Activated CD8-positive, alpha-beta T cell treated with anti-CD3 and anti-CD28 coated beads for 36 hours (primary cell): ENCODE data around the gene TTLL5. TPM values are rescaled to one million over a fixed set of nuclear protein-coding genes. Genes with fewer than 3 reads are reported as not detected.

Experiments used
- ATAC-seq: fragments of 200-7000 bp; cut with Tn5 transposase; one replicate; pipeline ENCODE4 v1.10.0; 2021; ENCODE audit warnings: mild to moderate bottlenecking, moderate library complexity
- CTCF ChIA-PET: fragments of 350-600 bp; sonication (Branson Sonifier 250); formaldehyde crosslinking; loops from one replicate; lab custom pipeline; 2021; ENCODE audit warnings: antibody characterized with exemption; lab: Charles Lee
- POLR2A ChIA-PET: fragments of 350-600 bp; sonication (Branson Sonifier 250); formaldehyde crosslinking; loops from one replicate; lab custom pipeline; 2021; ENCODE audit warnings: antibody characterized with exemption; lab: Charles Lee
- DNase-seq: peaks from one replicate; pipeline ENCODE4 v3.0.0-alpha.2; 2020
- H3K27ac Mint-ChIP-seq: one replicate; pipeline ENCODE4 v1.8.0; 2021; ENCODE audit warnings: mild to moderate bottlenecking, mixed read lengths
- H3K27me3 Mint-ChIP-seq: one replicate; pipeline ENCODE4 v1.8.0; 2021; ENCODE audit warnings: mixed read lengths
- H3K36me3 Mint-ChIP-seq: one replicate; pipeline ENCODE4 v1.8.0; 2021; ENCODE audit warnings: low read depth, mixed read lengths
- H3K4me1 Mint-ChIP-seq: one replicate; pipeline ENCODE4 v1.8.0; 2021; ENCODE audit warnings: low read depth, mixed read lengths
- H3K4me3 Mint-ChIP-seq: one replicate; pipeline ENCODE4 v1.8.0; 2021; ENCODE audit warnings: mild to moderate bottlenecking, moderate library complexity, mixed read lengths
- H3K9me3 Mint-ChIP-seq: one replicate; pipeline ENCODE4 v1.8.0; 2021; ENCODE audit warnings: mixed read lengths
- CTCF ChIP-seq: fragments of 200-600 bp; IDR thresholded peaks from one replicate; pipeline ENCODE4 v1.8.0; 2022; ENCODE audit warnings: antibody characterized with exemption, mild to moderate bottlenecking
- intact Hi-C: fragments of 100-400 bp; cut with micrococcal nuclease; formaldehyde crosslinking; loops from one replicate; pipeline ENCODE4 v1.10.0; 2022
- total RNA-seq, 2 experiments: library from RNA; stranded (reverse); gene quantifications; one replicate each; pipeline ENCODE4 v1.2.3, GENCODE V29; 2021

Gene TTLL5
- total RNA-seq, 2 experiments from 2014 or later: 23.6 to 27.2 TPM

- ATAC-seq (no peak), DNase-seq (no peak)
- intact Hi-C loops: no loop called here
- H3K4me1 Mint-ChIP-seq: peaks cover 12% of the 10 kb centered on the region
- H3K36me3 Mint-ChIP-seq: peaks cover 23% of the 10 kb centered on the region
- no peak overlapping the region for H3K4me3 Mint-ChIP-seq
- no peaks in the 10 kb centered on the region for H3K27me3 Mint-ChIP-seq
- TF ChIP-seq CTCF: no peak
- no peak overlapping the region for H3K27ac Mint-ChIP-seq
- ChIA-PET CTCF (no interaction called here), POLR2A (no interaction called here)
- peaks cover 11% of the 10 kb centered on the region for H3K9me3 Mint-ChIP-seq
Measured at GRCh38 chr14:75835737-75836136, 174.7 kb downstream of the TTLL5 start.

GRCh38 chr14:75837151-75837787 is 176.2 kb downstream of the TTLL5 start:
- Mint-ChIP-seq H3K9me3 (peaks cover 11% of the 10 kb centered on the region), H3K27me3 (no peaks in the 10 kb centered on the region), H3K4me3 (no peak overlapping the region), H3K4me1 (peaks cover 4% of the 10 kb centered on the region), H3K27ac (no peak overlapping the region), H3K36me3 (peaks cover 24% of the 10 kb centered on the region)
- no peak for ATAC-seq
- ChIA-PET CTCF (no interaction called here), POLR2A (no interaction called here)
- DNase-seq: no peak
- intact Hi-C loops: no loop called here
- no peak for TF ChIP-seq CTCF

- Mint-ChIP-seq H3K27ac (no peak overlapping the region), H3K36me3 (peaks cover 21% of the 10 kb centered on the region), H3K9me3 (peaks cover 11% of the 10 kb centered on the region), H3K27me3 (no peaks in the 10 kb centered on the region), H3K4me1 (peaks cover 2% of the 10 kb centered on the region), H3K4me3 (no peak overlapping the region)
- DNase-seq: no peak
- TF ChIP-seq CTCF: no peak
- ATAC-seq: no peak
- CTCF ChIA-PET: interaction anchor here (0.8 kb wide), 1 partner anchor 9 kb away, joined by 3 read pairs; no protein-coding TSS in a partner anchor
- POLR2A ChIA-PET: no interaction called here
- intact Hi-C loops: no loop called here
Measured at GRCh38 chr14:75840911-75841310, 179.9 kb downstream of the TTLL5 start.

GRCh38 chr14:75842551-75842950 is 181.5 kb downstream of the TTLL5 start:
- TF ChIP-seq CTCF: no peak
- ChIA-PET POLR2A (no interaction called here), CTCF (interaction anchor here (0.8 kb wide), 1 partner anchor 18 kb away, joined by 3 read pairs; no protein-coding TSS in a partner anchor)
- Mint-ChIP-seq H3K36me3 (peaks cover 21% of the 10 kb centered on the region), H3K27ac (no peak overlapping the region), H3K4me3 (no peak overlapping the region), H3K4me1 (peaks cover 2% of the 10 kb centered on the region), H3K27me3 (no peaks in the 10 kb centered on the region), H3K9me3 (peaks cover 11% of the 10 kb centered on the region)
- intact Hi-C loops: no loop called here
- DNase-seq (no peak), ATAC-seq (no peak)

- Mint-ChIP-seq H3K4me1 (peaks cover 2% of the 10 kb centered on the region), H3K36me3 (peaks cover 7% of the 10 kb centered on the region), H3K27ac (no peak overlapping the region), H3K9me3 (peaks cover under 1% of the 10 kb centered on the region), H3K4me3 (no peak overlapping the region), H3K27me3 (no peaks in the 10 kb centered on the region)
- ChIA-PET CTCF (interaction anchor here (1.1 kb wide), 1 partner anchor 62 kb away, joined by 4 read pairs; no protein-coding TSS in a partner anchor), POLR2A (no interaction called here)
- no peak for DNase-seq
- no peak for TF ChIP-seq CTCF
- intact Hi-C loops: no loop called here
- no peak for ATAC-seq
Measured at GRCh38 chr14:75844486-75844885, 183.4 kb downstream of the TTLL5 start.
